Esophagus muscularis mucosa (tissue), 4 donors: Measurements from ENCODE around the gene USP33.

Experiments
- CTCF ChIP-seq, 3 experiments: fragments of 200-600 bp in 2 of 3; fragments of 450-650 bp in 1 of 3; sonication (generic) in 2 of 3; IDR thresholded peaks; one replicate each; pipeline ENCODE4 v1.5.1; 2017 to 2019; ENCODE audit warnings: antibody characterized with exemption in 3 of 3, mild to moderate bottlenecking in 2 of 3, moderate library complexity in 1 of 3
- EP300 ChIP-seq: sonication (generic); formaldehyde crosslinking; IDR thresholded peaks from one replicate; pipeline ENCODE4 v1.6.1; 2017; ENCODE audit warnings: antibody characterized with exemption
- POLR2A ChIP-seq: fragments of 450-650 bp; IDR thresholded peaks from one replicate; pipeline ENCODE4 v1.6.1; 2017; ENCODE audit warnings: antibody characterized with exemption, moderate library complexity, mild to moderate bottlenecking, low read depth
- POLR2AphosphoS5 ChIP-seq, 2 donors: sonication (generic); formaldehyde crosslinking; IDR thresholded peaks; one replicate each; pipeline ENCODE4 v1.6.1; 2017; ENCODE audit warnings: antibody characterized with exemption in 2 of 2

DNA sequence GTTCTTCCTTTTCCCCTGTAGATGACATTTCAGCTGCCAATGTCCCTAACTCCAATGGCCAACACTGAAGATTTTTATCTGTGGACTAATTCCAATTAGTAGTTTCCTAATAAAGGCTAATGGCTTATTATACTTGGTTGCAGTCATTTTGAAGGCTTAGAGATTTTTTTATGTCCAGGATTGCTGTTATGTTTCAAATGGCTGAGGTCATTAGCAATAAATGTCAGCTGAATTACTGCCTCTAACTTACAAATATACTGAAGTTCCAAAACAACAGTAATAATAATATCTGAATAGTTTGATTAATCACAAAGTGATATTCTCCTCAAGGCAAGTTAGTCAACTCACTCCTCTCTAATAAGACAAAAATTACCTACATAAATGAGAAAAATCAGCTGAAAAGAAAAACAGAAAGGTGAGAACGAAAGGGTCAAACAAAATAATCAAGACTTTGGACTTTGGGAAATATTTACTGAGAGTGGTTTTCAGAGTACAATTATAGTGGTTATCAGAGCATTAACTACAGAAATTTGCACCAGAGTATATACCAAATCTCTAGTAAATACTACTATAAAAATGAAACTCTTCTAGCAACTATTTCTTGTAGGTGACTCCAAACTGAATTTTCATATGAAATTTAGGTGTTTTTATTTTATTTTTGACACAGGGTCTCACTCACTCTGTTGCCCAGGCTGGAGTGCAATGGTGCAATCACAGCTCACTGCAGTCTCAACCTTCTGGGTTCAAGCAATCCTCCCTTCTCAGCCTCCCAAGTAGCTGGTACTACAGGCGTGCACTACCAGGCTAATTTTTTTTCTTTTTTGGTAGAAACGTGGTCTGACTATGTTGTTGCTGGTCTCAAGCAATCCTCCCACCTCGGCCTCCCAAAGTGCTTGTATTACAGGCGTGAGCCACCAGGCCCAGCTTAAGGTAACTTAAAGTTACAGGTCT lies 80.7 kb downstream of the USP33 start:
- no peak for TF ChIP-seq CTCF (IDR thresholded peaks at IDR 0.05)
- no peak for TF ChIP-seq POLR2A
- no peak for TF ChIP-seq EP300
- TF ChIP-seq POLR2AphosphoS5 (IDR thresholded peaks at IDR 0.05) = no peak
